Cardiac septum (tissue), 1 donor: ENCODE data around the gene CRTAC1. TPM values are rescaled to one million over a fixed set of nuclear protein-coding genes. Genes with fewer than 3 reads are reported as not detected.

Experiments used
- DNase-seq: peaks from one replicate; pipeline ENCODE4 v3.0.0-alpha.2; 2020; ENCODE audit warnings: low spot score
- intact Hi-C: fragments of 100-400 bp; cut with DNase I; formaldehyde crosslinking; loops from one replicate; pipeline ENCODE4 v1.14.0; 2022
- total RNA-seq: library from RNA; stranded (reverse); fragmentation: NEBNext Ultra II Directional; extraction: Animal tissue kit (Norgen Biotek cat#: 25700); gene quantifications from one replicate; pipeline ENCODE4 v1.2.1, GENCODE V29; 2021
- donor health status: DM: no; HTN: no; CAD: no.

Gene CRTAC1
- total RNA-seq, 1 donor from 2014 or later: 3.2 TPM

- DNase-seq: no peak
- intact Hi-C loops: no loop called here
Measured at GRCh38 chr10:97826892-97827291, 203.5 kb downstream of the CRTAC1 start.

- intact Hi-C loops: no loop called here
Measured at GRCh38 chr10:97825020-97825760, 205.2 kb downstream of the CRTAC1 start.

GRCh38 chr10:97823734-97824133 is 206.7 kb downstream of the CRTAC1 start:
- no peak for DNase-seq
- intact Hi-C loops: no loop called here

More at GRCh38 chr10:97825020-97825760, 205.2 kb downstream of the CRTAC1 start:
- DNase-seq: no peak

- intact Hi-C loops: no loop called here
- no peak for DNase-seq
Measured at GRCh38 chr10:97822261-97822687, 208.1 kb downstream of the CRTAC1 start.

- DNase-seq: no peak
- intact Hi-C loops: no loop called here
Measured at GRCh38 chr10:97821308-97822038, 208.9 kb downstream of the CRTAC1 start.

GRCh38 chr10:97820096-97820704 is 210.2 kb downstream of the CRTAC1 start:
- DNase-seq: no peak
- intact Hi-C loops: no loop called here

- no peak for DNase-seq
- intact Hi-C loops: no loop called here
Measured at GRCh38 chr10:97818572-97818971, 211.8 kb downstream of the CRTAC1 start.

GRCh38 chr10:97816609-97817008 is 213.8 kb downstream of the CRTAC1 start:
- intact Hi-C loops: no loop called here
- no peak for DNase-seq

Other genes starting within 250 kb of the CRTAC1 start
- 0.54 TPM for gene GOLGA7B, start 180.8 kb downstream of the CRTAC1 start, total RNA-seq
- 6.8 TPM for gene R3HCC1L, start 104.0 kb upstream of the CRTAC1 start, total RNA-seq
- gene LOXL4, start 237.6 kb upstream of the CRTAC1 start, total RNA-seq: 17.9 TPM